H9 (cell line): ENCODE measurements around the gene LYRM2. TPM values are rescaled to one million over a fixed set of nuclear protein-coding genes. Genes with fewer than 3 reads are reported as not detected.

Experiments used
- DNase-seq: peaks from one replicate; pipeline ENCODE4 v3.0.0-alpha.2; 2017
- H2AFZ ChIP-seq: one replicate; pipeline ENCODE4 v1.6.1; 2013; ENCODE audit warnings: mild to moderate bottlenecking, low read length, control low read depth, moderate library complexity
- H2AK5ac ChIP-seq: 2 replicates; pipeline ENCODE4 v1.6.1; 2013; ENCODE audit warnings: low read length, control low read depth, mixed read lengths; ENCODE audit not compliant: insufficient read length
- H2BK120ac ChIP-seq: one replicate; pipeline ENCODE4 v1.6.1; 2013; ENCODE audit warnings: low read depth, mild to moderate bottlenecking, low read length, control low read depth, inconsistent platforms; ENCODE audit not compliant: poor library complexity, severe bottlenecking
- H2BK12ac ChIP-seq: 2 replicates; pipeline ENCODE4 v1.6.1; 2013; ENCODE audit warnings: low read length, control low read depth, mixed read lengths, low read depth; ENCODE audit not compliant: insufficient read length
- H2BK15ac ChIP-seq: 2 replicates; pipeline ENCODE4 v1.6.1; 2013; ENCODE audit warnings: low read depth, low read length, control low read depth
- H2BK20ac ChIP-seq: one replicate; pipeline ENCODE4 v1.6.1; 2013; ENCODE audit warnings: low read depth, mild to moderate bottlenecking, low read length, control low read depth, inconsistent platforms; ENCODE audit not compliant: poor library complexity, severe bottlenecking
- H2BK5ac ChIP-seq: 2 replicates; pipeline ENCODE4 v1.6.1; 2013; ENCODE audit warnings: low read length, control low read depth, mixed read lengths; ENCODE audit not compliant: insufficient read length
- H3K14ac ChIP-seq: 2 replicates; pipeline ENCODE4 v1.6.1; 2013; ENCODE audit warnings: low read length, control low read depth; ENCODE audit not compliant: insufficient read depth
- H3K18ac ChIP-seq: 2 replicates; pipeline ENCODE4 v1.6.1; 2013; ENCODE audit warnings: low read depth, mild to moderate bottlenecking, mixed read lengths, low read length, control low read depth; ENCODE audit not compliant: insufficient read length
- H3K23ac ChIP-seq: 2 replicates; pipeline ENCODE4 v1.6.1; 2013; ENCODE audit warnings: low read length, control low read depth, mixed read lengths, low read depth; ENCODE audit not compliant: insufficient read length
- H3K23me2 ChIP-seq: 2 replicates; pipeline ENCODE4 v1.6.1; 2013; ENCODE audit warnings: low read depth, mild to moderate bottlenecking, mixed read lengths, low read length, control low read depth; ENCODE audit not compliant: insufficient read length, poor library complexity, severe bottlenecking
- H3K27ac ChIP-seq: 2 replicates; pipeline ENCODE4 v1.5.1; 2013; ENCODE audit warnings: low read length, control low read depth, mixed read lengths, low read depth; ENCODE audit not compliant: insufficient read length
- H3K27me3 ChIP-seq: 2 replicates; pipeline ENCODE4 v1.6.1; 2013; ENCODE audit warnings: low read length, control low read depth, inconsistent platforms; ENCODE audit not compliant: insufficient read depth
- H3K4ac ChIP-seq: 2 replicates; pipeline ENCODE4 v1.6.1; 2013; ENCODE audit warnings: low read depth, mild to moderate bottlenecking, control low read depth, inconsistent platforms, low read length, moderate library complexity
- H3K4me1 ChIP-seq: 2 replicates; pipeline ENCODE4 v1.6.1; 2013; ENCODE audit warnings: low read length, control low read depth, inconsistent platforms; ENCODE audit not compliant: insufficient read depth
- H3K4me2 ChIP-seq: 2 replicates; pipeline ENCODE4 v1.6.1; 2013; ENCODE audit warnings: low read length, control low read depth, mixed read lengths; ENCODE audit not compliant: insufficient read length, insufficient read depth
- H3K56ac ChIP-seq: 2 replicates; pipeline ENCODE4 v1.6.1; 2013; ENCODE audit warnings: low read depth, mild to moderate bottlenecking, mixed read lengths, low read length, control low read depth; ENCODE audit not compliant: insufficient read length
- H3K79me1 ChIP-seq: 2 replicates; pipeline ENCODE4 v1.6.1; 2013; ENCODE audit warnings: low read depth, mild to moderate bottlenecking, moderate library complexity, low read length, control low read depth, inconsistent platforms; ENCODE audit not compliant: insufficient read depth, poor library complexity, severe bottlenecking
- H3K79me2 ChIP-seq: 2 replicates; pipeline ENCODE4 v1.6.1; 2013; ENCODE audit warnings: low read length, control low read depth, inconsistent platforms; ENCODE audit not compliant: insufficient read depth
- H3K9ac ChIP-seq: 2 replicates; pipeline ENCODE4 v1.6.1; 2013; ENCODE audit warnings: low read length, control low read depth, mixed read lengths; ENCODE audit not compliant: insufficient read length; ENCODE audit errors: extremely low read depth
- H3K9me3 ChIP-seq: one replicate; pipeline ENCODE4 v1.6.1; 2013; ENCODE audit warnings: low read depth, low read length, inconsistent platforms; ENCODE audit not compliant: control insufficient read depth
- H3T11ph ChIP-seq: one replicate; pipeline ENCODE4 v1.6.1; 2013; ENCODE audit warnings: mild to moderate bottlenecking, low read length, control low read depth, inconsistent platforms
- H4K20me1 ChIP-seq: one replicate; pipeline ENCODE4 v1.6.1; 2013; ENCODE audit not compliant: control insufficient read depth, insufficient read length, insufficient read depth
- H4K5ac ChIP-seq: 2 replicates; pipeline ENCODE4 v1.6.1; 2013; ENCODE audit warnings: low read depth, mild to moderate bottlenecking, mixed read lengths, low read length, control low read depth; ENCODE audit not compliant: insufficient read length
- H4K8ac ChIP-seq: replicated peaks from 2 replicates; pipeline ENCODE4 v1.6.1; 2013; ENCODE audit warnings: low read length, control low read depth, mixed read lengths, low read depth; ENCODE audit not compliant: insufficient read length
- H4K91ac ChIP-seq: 2 replicates; pipeline ENCODE4 v1.6.1; 2013; ENCODE audit warnings: low read depth, mild to moderate bottlenecking, moderate library complexity, mixed read lengths, low read length, control low read depth; ENCODE audit not compliant: insufficient read length
- H3K27ac Mint-ChIP-seq, 3 experiments: 2 replicates in 2 of 3; 3 replicates in 1 of 3; pipeline ENCODE4 v1.8.0; 2020 to 2021; ENCODE audit warnings: mixed read lengths in 3 of 3, mild to moderate bottlenecking in 1 of 3, moderate library complexity in 1 of 3
- H3K27me3 Mint-ChIP-seq: 2 replicates; pipeline ENCODE4 v1.8.0; 2021; ENCODE audit warnings: low read depth, mild to moderate bottlenecking, moderate library complexity, mixed read lengths
- H3K36me3 Mint-ChIP-seq, 3 experiments: 2 replicates in 2 of 3; 3 replicates in 1 of 3; pipeline ENCODE4 v1.8.0; 2020 to 2021; ENCODE audit warnings: low read depth in 3 of 3, mixed read lengths in 3 of 3; ENCODE audit not compliant: insufficient read depth in 1 of 3
- H3K4me1 Mint-ChIP-seq, 2 experiments: 2 replicates each; pipeline ENCODE4 v1.8.0; 2020; ENCODE audit warnings: mixed read lengths in 2 of 2
- H3K4me3 Mint-ChIP-seq, 2 experiments: 2 replicates in 1 of 2; 3 replicates in 1 of 2; pipeline ENCODE4 v1.8.0; 2020 to 2021; ENCODE audit warnings: mild to moderate bottlenecking in 2 of 2, mixed read lengths in 2 of 2, moderate library complexity in 1 of 2
- H3K9me3 Mint-ChIP-seq, 2 experiments: 2 replicates in 1 of 2; 3 replicates in 1 of 2; pipeline ENCODE4 v1.8.0; 2020; ENCODE audit warnings: mild to moderate bottlenecking in 2 of 2, mixed read lengths in 2 of 2, moderate library complexity in 1 of 2
- WGBS: extraction: QIAGEN DNeasy Blood & Tissue Kit; methylation state at CpG from one replicate; pipeline ENCODE4 v1.1.7; 2013; ENCODE audit warnings: missing lambda C conversion rate, low lambda C conversion rate, mixed read lengths; ENCODE audit not compliant: insufficient read length; ENCODE audit errors: extremely low coverage; 5-methylcytosine and 5-hydroxymethylcytosine counted together
- total RNA-seq: library from RNA; stranded (reverse); gene quantifications from 2 replicates; pipeline ENCODE4 v1.2.1, GENCODE V29; 2021
- TF ChIP-seq, protein P1 (sequence below): fragments of 200-600 bp; sonication (generic); conservative IDR thresholded peaks from 3 replicates; pipeline ENCODE4 v1.8.0; 2021; ENCODE audit warnings: antibody characterized with exemption, mild to moderate bottlenecking

Gene LYRM2
- total RNA-seq, 1 experiment from 2014 or later = 29.8 TPM

DNA sequence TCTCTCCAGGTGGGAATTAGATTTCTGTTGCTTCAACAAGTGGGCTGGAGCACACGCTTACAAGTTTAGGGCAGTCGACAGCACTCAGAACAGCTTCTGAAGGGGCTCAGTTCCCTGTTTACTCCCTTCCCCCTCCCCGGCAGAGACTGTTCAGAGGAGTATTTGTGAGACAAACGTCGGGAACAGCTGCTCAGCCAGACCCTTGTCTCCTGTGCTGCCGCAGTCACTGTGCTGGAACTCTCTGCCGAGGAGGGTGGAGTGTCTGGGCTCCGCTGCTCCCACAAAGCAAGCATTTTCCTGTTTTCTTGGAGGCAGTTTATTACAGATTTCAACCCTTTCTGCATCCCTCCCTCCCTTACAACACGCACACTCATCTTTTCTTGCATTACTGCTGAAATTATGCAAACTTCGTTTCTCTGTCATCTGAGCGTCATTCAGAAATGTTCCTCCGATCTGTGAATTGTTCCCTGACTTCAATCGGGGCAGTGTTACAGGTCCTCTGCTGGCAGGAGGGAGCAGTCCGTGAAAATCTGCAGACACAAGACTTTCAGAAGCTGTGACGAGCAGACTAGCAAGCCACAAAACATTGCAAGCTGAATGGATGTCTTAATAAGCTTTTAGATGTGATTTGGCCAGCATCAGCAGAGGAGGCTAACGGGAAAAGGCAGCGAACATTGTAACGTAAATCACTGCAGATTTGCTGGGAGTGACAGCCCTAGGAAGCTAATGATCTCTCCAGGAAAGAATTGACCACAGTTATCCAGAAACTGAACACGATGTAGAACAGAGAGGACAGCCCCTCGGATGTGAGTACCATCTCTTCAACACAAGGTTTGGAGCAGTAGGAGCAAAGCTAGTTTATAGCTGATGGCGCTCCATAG lies 76.2 kb downstream of the LYRM2 start:
- H4K5ac ChIP-seq = no peak overlapping the region
- no peak overlapping the region for H2AK5ac ChIP-seq
- no peak overlapping the region for H3K4me2 ChIP-seq
- H4K91ac ChIP-seq = no peak overlapping the region
- no peaks in the 10 kb centered on the region for H3K27me3 ChIP-seq
- no peak overlapping the region for H3K27ac ChIP-seq
- H2BK5ac ChIP-seq = no peak overlapping the region
- H2BK20ac ChIP-seq = no peak overlapping the region
- TF ChIP-seq, protein P1, sequence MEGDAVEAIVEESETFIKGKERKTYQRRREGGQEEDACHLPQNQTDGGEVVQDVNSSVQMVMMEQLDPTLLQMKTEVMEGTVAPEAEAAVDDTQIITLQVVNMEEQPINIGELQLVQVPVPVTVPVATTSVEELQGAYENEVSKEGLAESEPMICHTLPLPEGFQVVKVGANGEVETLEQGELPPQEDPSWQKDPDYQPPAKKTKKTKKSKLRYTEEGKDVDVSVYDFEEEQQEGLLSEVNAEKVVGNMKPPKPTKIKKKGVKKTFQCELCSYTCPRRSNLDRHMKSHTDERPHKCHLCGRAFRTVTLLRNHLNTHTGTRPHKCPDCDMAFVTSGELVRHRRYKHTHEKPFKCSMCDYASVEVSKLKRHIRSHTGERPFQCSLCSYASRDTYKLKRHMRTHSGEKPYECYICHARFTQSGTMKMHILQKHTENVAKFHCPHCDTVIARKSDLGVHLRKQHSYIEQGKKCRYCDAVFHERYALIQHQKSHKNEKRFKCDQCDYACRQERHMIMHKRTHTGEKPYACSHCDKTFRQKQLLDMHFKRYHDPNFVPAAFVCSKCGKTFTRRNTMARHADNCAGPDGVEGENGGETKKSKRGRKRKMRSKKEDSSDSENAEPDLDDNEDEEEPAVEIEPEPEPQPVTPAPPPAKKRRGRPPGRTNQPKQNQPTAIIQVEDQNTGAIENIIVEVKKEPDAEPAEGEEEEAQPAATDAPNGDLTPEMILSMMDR = no peak
- no CpG with 5 or more reads among the region's 21 CpGs for WGBS
- no peaks in the 10 kb centered on the region for H3K79me2 ChIP-seq
- peaks cover 15 to 27% of the 10 kb centered on the region in 2 experiments for H3K4me1 Mint-ChIP-seq
- H3T11ph ChIP-seq = no peak overlapping the region
- no peaks in the 10 kb centered on the region for H4K20me1 ChIP-seq
- H3K9me3 Mint-ChIP-seq = peaks cover 13 to 15% of the 10 kb centered on the region in 2 experiments
- H3K36me3 Mint-ChIP-seq = peaks cover under 1 to 5% (median 1%) of the 10 kb centered on the region in 3 experiments; a peak in 6 of 7 replicates
- H3K18ac ChIP-seq = no peak overlapping the region
- DNase-seq = no peak
- H3K4me1 ChIP-seq = peaks cover 2% of the 10 kb centered on the region; the same call in 1 of the 2 replicates
- no peak overlapping the region for H2BK120ac ChIP-seq
- no peak overlapping the region for H3K23ac ChIP-seq
- no peak overlapping the region for H3K9ac ChIP-seq
- H3K23me2 ChIP-seq = no peaks in the 10 kb centered on the region
- no peak overlapping the region for H3K14ac ChIP-seq
- H3K4me3 Mint-ChIP-seq = no peak overlapping the region
- no peak overlapping the region for H3K4ac ChIP-seq
- no peaks in the 10 kb centered on the region for H3K9me3 ChIP-seq
- no peak overlapping the region for H2BK12ac ChIP-seq
- no peak overlapping the region for H2BK15ac ChIP-seq
- H3K27me3 Mint-ChIP-seq = peaks cover under 1% of the 10 kb centered on the region; the same call in 1 of the 2 replicates
- H3K27ac Mint-ChIP-seq = no peak overlapping the region
- H3K56ac ChIP-seq = no peak overlapping the region
- H2AFZ ChIP-seq = no peak overlapping the region
- H4K8ac ChIP-seq = no peak overlapping the region
- no peaks in the 10 kb centered on the region for H3K79me1 ChIP-seq
